Stimulated activated CD4-positive, alpha-beta T cell treated with anti-CD3 and anti-CD28 coated beads, Interleukin-12 subunit alpha, Interleukin-12 subunit beta, amount 100 ng/mL, for 48 hours (primary cell): Measurements from ENCODE around the gene NEUROG1.
"Not testable (repeated sequence)": the region's sequence is repeated elsewhere in the genome, so short reads cannot be mapped to it uniquely, and the experiment has no call there.

Experiments
- DNase-seq, 3 donors: peaks; one replicate each; pipeline ENCODE4 v3.0.0-alpha.2; 2020; ENCODE audit warnings: low read depth in 2 of 3, low spot score in 1 of 3

The NEUROG1 gene

DNA sequence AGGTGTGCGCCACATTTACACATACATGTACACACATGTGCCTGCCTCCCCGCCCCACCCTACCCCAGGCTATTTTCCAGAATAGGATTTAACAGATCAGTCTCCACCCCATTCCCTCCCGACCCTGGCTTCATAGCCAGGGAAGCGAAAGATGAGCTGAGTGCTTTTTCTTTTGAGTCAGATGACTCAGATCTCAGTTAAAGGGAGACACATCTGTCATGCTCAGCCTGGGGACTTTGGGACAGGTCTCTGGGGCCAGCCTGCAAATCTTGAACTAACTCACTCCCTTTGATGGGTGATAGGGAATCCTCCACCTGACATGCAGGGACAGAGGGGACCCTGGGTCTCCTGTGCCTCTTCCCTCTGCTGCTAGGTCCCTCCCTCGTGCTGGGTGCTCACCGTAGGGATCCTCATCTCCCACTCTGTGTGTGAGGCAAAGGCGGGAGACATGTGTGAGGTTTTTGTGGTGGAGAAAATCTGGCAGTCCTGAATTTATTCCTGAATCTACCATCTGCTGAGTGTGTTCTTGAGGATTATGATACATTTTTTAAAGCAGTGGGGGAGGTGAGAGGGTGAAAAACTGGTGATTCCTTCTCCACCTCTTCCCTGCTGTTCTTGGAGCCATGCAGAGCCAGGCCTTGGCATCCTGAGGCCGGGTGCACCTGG is 37.7 kb downstream of the NEUROG1 start:
- no peak for DNase-seq

DNA sequence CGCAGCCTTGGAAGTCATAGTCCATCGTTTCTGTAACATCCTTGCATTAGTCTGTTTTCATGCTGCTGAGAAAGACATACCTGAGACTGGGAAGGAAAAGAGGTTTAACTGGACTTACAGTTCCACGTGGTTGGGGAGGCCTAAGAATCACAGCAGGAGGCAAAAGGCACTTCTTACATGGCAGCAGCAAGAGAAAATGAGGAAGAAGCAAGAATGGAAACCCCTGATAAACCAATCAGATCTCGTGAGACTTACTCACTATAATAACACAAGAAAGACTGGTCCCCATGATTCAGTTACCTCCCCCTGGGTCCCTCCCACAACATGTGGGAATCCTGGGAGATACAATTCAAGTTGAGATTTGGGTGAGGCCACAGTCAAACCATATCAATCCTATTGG is 40.2 kb downstream of the NEUROG1 start:
- DNase-seq: not testable (repeated sequence)

GRCh38 chr5:135494196-135494595 is 41.6 kb downstream of the NEUROG1 start:
- DNase-seq: no peak

DNA sequence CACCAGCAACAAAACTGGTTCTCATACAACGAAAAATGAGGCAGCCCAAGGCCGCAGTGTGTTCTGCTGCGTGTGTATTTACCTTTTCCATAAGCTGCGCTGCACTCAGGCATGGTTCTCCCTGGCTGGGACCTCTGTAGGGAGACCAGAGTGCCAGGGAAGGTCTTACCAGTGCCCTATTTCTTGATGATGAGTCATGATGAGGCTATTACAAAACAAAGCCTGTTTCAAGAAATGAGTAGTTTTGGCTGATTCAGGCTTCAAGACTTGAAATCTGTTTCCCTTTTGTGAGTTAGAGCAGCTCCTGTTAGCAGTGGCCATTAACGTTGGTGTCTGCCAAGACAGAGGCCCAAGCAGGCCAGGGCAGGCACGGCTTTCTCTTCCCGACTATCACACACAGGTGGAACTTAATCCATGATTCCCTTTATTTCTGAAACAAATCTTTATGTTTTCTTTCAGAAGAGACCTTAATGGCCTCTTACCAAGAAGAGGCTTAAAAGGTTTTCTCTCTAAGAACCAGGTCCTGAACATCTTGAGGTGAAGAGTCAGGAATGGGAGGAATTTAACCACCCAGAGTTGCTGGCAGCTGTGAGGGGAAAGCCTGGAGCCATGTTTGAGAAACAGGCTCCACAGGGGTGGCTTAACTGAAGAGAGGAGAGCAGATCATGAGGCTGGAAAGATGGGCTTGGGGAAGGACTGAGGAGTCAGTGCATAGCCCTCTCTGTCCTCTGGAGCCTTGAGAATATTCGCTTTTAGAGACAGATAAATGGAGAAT is 42.2 kb downstream of the NEUROG1 start:
- DNase-seq: no peak

DNA sequence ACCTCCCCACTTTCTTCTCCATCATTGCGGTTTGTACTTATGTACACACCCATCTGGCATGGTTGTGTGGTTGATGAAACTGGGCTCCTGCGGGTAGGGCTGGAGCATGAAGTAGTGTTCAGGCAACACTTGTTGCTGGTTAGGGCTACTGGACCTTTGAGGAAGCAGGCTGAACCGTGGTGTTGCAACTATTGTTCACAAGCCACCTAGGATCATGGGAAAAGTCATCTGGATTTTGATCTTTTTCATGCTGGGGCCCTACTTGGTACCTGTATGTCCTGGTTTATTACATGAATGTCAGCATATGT is 43.5 kb downstream of the NEUROG1 start:
- no peak for DNase-seq

DNA sequence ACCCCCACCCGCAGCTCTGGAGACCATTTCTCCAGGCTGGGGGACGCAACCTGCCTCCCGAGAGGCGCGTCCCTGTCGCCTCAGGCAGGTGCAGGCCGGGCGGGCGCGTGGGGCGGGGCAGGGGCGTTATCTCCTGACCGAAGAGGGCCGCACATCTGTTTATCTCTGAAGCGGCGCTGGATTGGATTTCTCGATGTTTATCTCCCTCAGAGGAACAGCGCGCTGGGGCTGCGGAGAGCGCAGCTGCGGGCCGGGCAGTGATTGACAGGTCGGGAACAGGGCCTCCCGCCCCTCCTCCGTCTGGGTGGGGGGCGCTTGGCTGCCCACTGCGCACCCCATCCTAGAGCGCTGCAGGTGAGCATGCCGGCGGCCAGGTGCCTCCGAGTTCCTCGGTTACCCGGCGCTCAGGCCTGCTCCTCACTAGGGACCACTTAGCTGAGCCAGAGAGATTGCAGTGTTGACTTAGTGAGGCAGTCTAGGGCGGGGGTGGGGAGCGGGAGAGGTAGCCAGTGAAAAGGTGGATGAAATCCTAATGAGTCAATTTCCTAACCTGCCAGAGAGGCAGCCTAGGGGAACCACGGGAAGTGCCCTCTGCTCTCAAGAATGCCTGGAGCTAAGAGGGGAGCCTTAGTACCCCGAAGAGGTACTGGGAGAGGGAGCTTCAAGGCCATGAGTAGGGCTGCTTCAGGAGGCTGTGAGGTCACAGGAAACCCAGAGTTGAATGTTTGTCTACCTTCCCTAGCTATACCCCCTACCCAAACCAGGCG is 44.0 kb downstream of the NEUROG1 start:
- no peak for DNase-seq

DNA sequence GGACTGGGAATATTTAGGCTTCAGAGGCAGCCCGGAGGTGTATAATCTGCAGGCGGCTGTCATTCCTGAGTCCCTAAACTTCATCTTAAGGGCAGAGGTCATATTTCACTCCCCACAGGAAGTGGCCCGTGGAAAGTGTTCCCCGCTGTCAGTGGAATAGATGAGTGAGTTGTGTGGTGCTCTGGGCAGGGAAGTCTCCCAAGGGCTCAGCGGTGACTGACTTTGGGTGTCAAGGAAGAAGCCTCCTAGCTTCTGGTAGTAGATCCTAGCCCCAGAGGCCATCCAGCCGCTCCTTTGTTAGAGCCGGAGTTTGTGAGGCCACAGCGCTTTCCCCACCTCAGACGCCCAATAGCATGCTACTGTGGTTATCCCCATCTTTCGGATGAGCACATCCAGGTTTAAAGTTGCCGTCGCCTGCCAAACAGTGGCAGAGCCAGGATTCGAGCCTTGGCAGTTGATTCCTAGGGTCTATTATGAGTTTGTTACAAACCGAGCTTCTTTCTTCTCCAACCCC is 44.7 kb downstream of the NEUROG1 start:
- no peak for DNase-seq

GRCh38 chr5:135490245-135491037 is 45.3 kb downstream of the NEUROG1 start:
- no peak for DNase-seq

GRCh38 chr5:135489466-135490244 is 46.1 kb downstream of the NEUROG1 start:
- DNase-seq: no peak

DNA sequence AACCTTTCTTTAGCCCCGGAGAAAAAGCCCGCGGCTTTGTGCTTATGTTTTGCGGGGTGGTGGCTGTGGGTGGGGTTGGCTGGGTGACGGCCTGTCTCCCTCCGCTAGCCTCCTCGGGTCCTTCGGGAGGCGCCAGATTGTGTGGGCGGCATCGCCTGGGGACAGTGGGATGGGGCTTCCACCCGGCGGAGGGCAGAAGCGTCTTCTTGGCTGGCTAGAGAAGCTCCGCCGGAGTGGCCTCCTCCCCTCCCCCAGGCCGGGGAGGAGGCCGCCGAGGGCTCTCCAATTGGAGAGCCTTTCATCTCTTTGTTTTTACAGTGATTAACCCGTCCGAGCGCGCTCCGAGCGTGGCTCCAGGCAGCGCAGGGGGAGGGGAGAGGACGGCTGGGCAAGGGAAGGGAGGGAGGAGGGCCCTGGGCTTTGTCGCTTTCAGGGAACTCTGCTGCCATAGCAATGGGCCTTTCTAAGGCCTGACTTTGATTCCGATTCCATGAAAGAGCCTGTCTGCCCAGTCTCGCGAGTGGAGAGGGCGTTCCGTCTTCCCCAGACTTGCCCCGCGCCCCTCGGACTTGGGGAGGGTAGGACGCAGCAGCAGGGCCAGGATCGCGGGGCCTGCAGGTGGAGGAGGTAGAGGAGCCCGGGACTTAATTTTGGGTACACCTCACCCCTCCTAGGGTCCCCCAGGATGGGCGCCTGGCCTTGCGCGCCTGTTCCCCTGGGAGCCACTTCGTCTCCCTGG is 46.9 kb downstream of the NEUROG1 start:
- no peak for DNase-seq

DNA sequence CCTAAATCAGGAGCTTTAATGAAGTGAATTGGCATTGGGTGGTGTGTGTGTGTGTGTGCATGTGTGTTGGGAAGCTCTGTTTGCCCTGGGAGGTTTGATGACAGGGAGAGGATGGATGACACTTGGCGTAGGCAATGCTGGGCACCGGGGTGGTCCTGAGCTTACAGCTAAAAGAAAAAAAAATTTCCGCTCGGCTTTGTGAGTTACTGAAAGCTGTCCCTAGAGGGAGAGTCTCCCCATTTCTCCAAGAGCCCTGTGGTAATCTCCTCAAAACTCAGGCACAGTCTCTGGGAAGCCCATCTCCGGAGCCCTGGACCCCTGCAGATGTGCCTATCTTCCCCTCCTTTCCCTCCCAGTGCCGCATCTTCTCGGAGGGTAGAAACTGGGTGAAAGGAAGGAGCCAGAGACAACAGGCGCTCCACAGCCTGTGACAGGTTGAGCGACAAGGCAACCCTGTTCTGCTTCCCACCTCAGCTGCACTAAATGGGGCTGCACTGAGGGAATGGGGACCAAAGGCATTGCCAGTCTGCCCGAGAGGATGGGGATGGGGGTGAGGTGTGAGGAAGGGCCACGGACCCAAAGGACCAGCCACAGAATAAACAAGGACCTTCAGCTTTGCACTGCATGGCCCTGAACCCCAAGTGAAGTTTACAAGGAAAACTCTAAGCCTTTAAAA is 47.8 kb downstream of the NEUROG1 start:
- DNase-seq: no peak

GRCh38 chr5:135487037-135487395 is 48.7 kb downstream of the NEUROG1 start:
- no peak for DNase-seq

- no peak for DNase-seq
These were observed 49.4 kb downstream of the NEUROG1 start for GRCh38 chr5:135486131-135487036.

GRCh38 chr5:135484674-135485086 is 51.1 kb downstream of the NEUROG1 start:
- DNase-seq: no peak
